Psoas muscle (tissue), 8 donors: ENCODE results near the gene HK1. TPM values are rescaled to one million over a fixed set of nuclear protein-coding genes. Genes with fewer than 3 reads are reported as not detected.
A peak's percentile ranks its signal among the peaks of the same experiment; 100 is the strongest.

Experiments
- ATAC-seq, 4 donors: fragments of 200-7000 bp; cut with Tn5 transposase; one replicate each; pipeline ENCODE4 v1.9.1; 2020; ENCODE audit warnings: moderate library complexity in 3 of 4, mild to moderate bottlenecking in 2 of 4
- DNase-seq, 2 donors: peaks; one replicate each; pipeline ENCODE4 v3.0.0-alpha.2; 2020
- H3K27ac ChIP-seq: fragments of 200-600 bp; one replicate; pipeline ENCODE4 v1.8.0; 2022
- H3K27me3 ChIP-seq, 3 donors: fragments of 200-600 bp in 1 of 3; one replicate each; pipeline versions ENCODE4 v1.6.1 to v1.8.0; 2013 to 2022; ENCODE audit warnings: low read length in 2 of 3, mild to moderate bottlenecking in 2 of 3, moderate library complexity in 1 of 3; ENCODE audit not compliant: insufficient read depth in 3 of 3
- H3K36me3 ChIP-seq, 2 donors: fragments of 200-600 bp in 1 of 2; one replicate each; pipeline versions ENCODE4 v1.6.1 to v1.8.0; 2013 to 2022; ENCODE audit warnings: low read depth in 1 of 2, mild to moderate bottlenecking in 1 of 2, moderate library complexity in 1 of 2; ENCODE audit not compliant: insufficient read depth in 1 of 2
- H3K4me1 ChIP-seq: fragments of 200-600 bp; one replicate; pipeline ENCODE4 v1.8.0; 2022
- H3K4me3 ChIP-seq: fragments of 200-600 bp; one replicate; pipeline ENCODE4 v1.8.0; 2022; ENCODE audit warnings: mild to moderate bottlenecking
- H3K9me3 ChIP-seq: fragments of 200-600 bp; one replicate; pipeline ENCODE4 v1.8.0; 2022
- CTCF ChIP-seq: fragments of 200-600 bp; IDR thresholded peaks from one replicate; pipeline ENCODE4 v1.8.0; 2022; ENCODE audit warnings: antibody characterized with exemption
- WGBS, 3 donors: extraction: QIAGEN DNeasy Blood & Tissue Kit; methylation state at CpG; one replicate each; pipeline versions ENCODE4 v1.1.6 to v1.1.7; 2013; 5-methylcytosine and 5-hydroxymethylcytosine counted together
- intact Hi-C, 2 donors: fragments of 100-400 bp; cut with DNase I; formaldehyde crosslinking; loops; one replicate each; pipeline versions ENCODE4 v1.11.0 to v1.14.2; 2022
- polyA plus RNA-seq, 3 donors: library from polyadenylated mRNA; stranded (reverse); fragments of 200-250 nt; gene quantifications; one replicate each; pipeline ENCODE4 v1.2.3, GENCODE V29; 2013
- total RNA-seq, 4 donors: library from RNA; stranded (reverse); fragmentation: NEBNext Ultra II Directional in 2 of 4; extraction: Animal tissue kit (Norgen Biotek cat#: 25700) in 2 of 4; gene quantifications; one replicate each; pipeline versions ENCODE4 v1.2.1 to v1.2.4, GENCODE V29; 2021 to 2023
- donor health status: healthy with polysubstance abuse.
- donor health status: DM: no; HTN: no; CAD: no; lungs with moderate emphysema.
- donor health status: Bipolar disorder and iron deficiency.
- donor health status: healthy.
- donor health status: DM: yes; HTN: yes; CAD: no.
- donor health status: DM: no; HTN: no; CAD: no.
- donor health status: DM: no; HTN: no; CAD: no.
- donor health status: DM: yes; HTN: yes; CAD: no.

HK1 gene
- total and polyA plus RNA-seq, 7 donors = 134 to 336 (median 254) TPM

- Histone ChIP-seq H3K9me3 (no peaks in the 10 kb centered on the region), H3K27me3 (no peaks in the 10 kb centered on the region), H3K4me3 (no peak overlapping the region), H3K36me3 (peaks cover 0 to 25% of the 10 kb centered on the region in 2 donors), H3K4me1 (peaks cover 73% of the 10 kb centered on the region), H3K27ac (peak overlapping the region; percentile 67)
- intact Hi-C loops = no loop called here
- no peak for DNase-seq
- no peak for ATAC-seq
- 46 to 53% (median 49%) methylated on average over 8 of the region's 8 CpGs for whole genome bisulfite sequencing, 3 donors
- TF ChIP-seq CTCF = no peak
Measured at GRCh38 chr10:69345890-69346474, 67.7 kb downstream of the HK1 start.

- H3K9me3 ChIP-seq = no peaks in the 10 kb centered on the region
- 75 to 83% (median 79%) methylated on average over 5 of the region's 5 CpGs for WGBS, 3 donors
- no peak for TF ChIP-seq CTCF
- peaks cover 66% of the 10 kb centered on the region for H3K4me1 ChIP-seq
- H3K4me3 ChIP-seq = no peak overlapping the region
- ATAC-seq = no peak
- H3K36me3 ChIP-seq = peaks cover 0 to 25% of the 10 kb centered on the region in 2 donors
- intact Hi-C loops = no loop called here
- H3K27me3 ChIP-seq = no peaks in the 10 kb centered on the region
- H3K27ac ChIP-seq = no peak overlapping the region
- DNase-seq = no peak
Measured at GRCh38 chr10:69346776-69347175, 68.5 kb downstream of the HK1 start.

GRCh38 chr10:69348816-69349541 lies 70.7 kb downstream of the HK1 start:
- DNase-seq (peak; percentile 71 to 74), ATAC-seq (peak; percentile 71 to 88 (median 80))
- H3K36me3 ChIP-seq = peaks cover 0 to 18% of the 10 kb centered on the region in 2 donors
- TF ChIP-seq CTCF = no peak
- whole genome bisulfite sequencing, 3 donors = 62 to 63% (median 63%) methylated on average over 10 of the region's 10 CpGs
- H3K27ac ChIP-seq = peak overlapping the region; percentile 67
- intact Hi-C loops = no loop called here
- H3K9me3 ChIP-seq = no peaks in the 10 kb centered on the region
- no peaks in the 10 kb centered on the region for H3K27me3 ChIP-seq
- H3K4me3 ChIP-seq = no peak overlapping the region
- peaks cover 55% of the 10 kb centered on the region for H3K4me1 ChIP-seq

GRCh38 chr10:69349542-69349888 lies 71.2 kb downstream of the HK1 start:
- DNase-seq = no peak
- no peaks in the 10 kb centered on the region for H3K9me3 ChIP-seq
- ATAC-seq = no peak
- H3K27ac ChIP-seq = peak overlapping the region; percentile 67
- no peak overlapping the region for H3K4me3 ChIP-seq
- H3K27me3 ChIP-seq = no peaks in the 10 kb centered on the region
- 82 to 87% (median 84%) methylated on average over 3 of the region's 3 CpGs for WGBS, 3 donors
- no peak for TF ChIP-seq CTCF
- H3K4me1 ChIP-seq = peaks cover 51% of the 10 kb centered on the region
- intact Hi-C loops = no loop called here
- peaks cover 0 to 12% of the 10 kb centered on the region in 2 donors for H3K36me3 ChIP-seq
